Activated T-helper 1 cell treated with Interleukin-2 at 50 U/mL for 16 hours (primary cell): Measurements from ENCODE around the gene UGGT1.
"Not testable (repeated sequence)": the region's sequence is repeated elsewhere in the genome, so short reads cannot be mapped to it uniquely, and the experiment has no call there.

Experiments
- DNase-seq: peaks from one replicate; pipeline ENCODE4 v3.0.0-alpha.2; 2020; ENCODE audit warnings: low read depth

Gene UGGT1

GRCh38 chr2:128115921-128116623 lies 25.1 kb downstream of the UGGT1 start:
- DNase-seq = no peak

GRCh38 chr2:128134573-128134972 lies 43.6 kb downstream of the UGGT1 start:
- DNase-seq = no peak

GRCh38 chr2:128137094-128137616 lies 46.2 kb downstream of the UGGT1 start:
- no peak for DNase-seq

GRCh38 chr2:128139624-128140023 lies 48.6 kb downstream of the UGGT1 start:
- DNase-seq = no peak

GRCh38 chr2:128145651-128146050 lies 54.7 kb downstream of the UGGT1 start:
- DNase-seq = no peak

- DNase-seq = no peak
Observed at GRCh38 chr2:128153786-128154185, 62.8 kb downstream of the UGGT1 start.

GRCh38 chr2:128154225-128154624 lies 63.2 kb downstream of the UGGT1 start:
- no peak for DNase-seq

- no peak for DNase-seq
Observed at GRCh38 chr2:128155970-128156369, 65.0 kb downstream of the UGGT1 start.

GRCh38 chr2:128156812-128157211 lies 65.8 kb downstream of the UGGT1 start:
- DNase-seq = no peak

GRCh38 chr2:128157644-128158043 lies 66.6 kb downstream of the UGGT1 start:
- DNase-seq = no peak

- no peak for DNase-seq
Observed at GRCh38 chr2:128158176-128158575, 67.2 kb downstream of the UGGT1 start.

- DNase-seq = no peak
Observed at GRCh38 chr2:128159437-128159836, 68.4 kb downstream of the UGGT1 start.

- no peak for DNase-seq
Observed at GRCh38 chr2:128160616-128161275, 69.7 kb downstream of the UGGT1 start.

- no peak for DNase-seq
Observed at GRCh38 chr2:128162266-128162665, 71.3 kb downstream of the UGGT1 start.

- no peak for DNase-seq
Observed at GRCh38 chr2:128164311-128164710, 73.3 kb downstream of the UGGT1 start.

GRCh38 chr2:128166746-128167353 lies 75.8 kb downstream of the UGGT1 start:
- DNase-seq = no peak

- no peak for DNase-seq
Observed at GRCh38 chr2:128169094-128169493, 78.1 kb downstream of the UGGT1 start.

- no peak for DNase-seq
Observed at GRCh38 chr2:128169497-128169896, 78.5 kb downstream of the UGGT1 start.

GRCh38 chr2:128169933-128170709 lies 79.1 kb downstream of the UGGT1 start:
- DNase-seq = no peak

GRCh38 chr2:128170776-128171175 lies 79.8 kb downstream of the UGGT1 start:
- DNase-seq = no peak

GRCh38 chr2:128172191-128172590 lies 81.2 kb downstream of the UGGT1 start:
- no peak for DNase-seq

GRCh38 chr2:128174067-128174466 lies 83.1 kb downstream of the UGGT1 start:
- DNase-seq = not testable (repeated sequence)
